ENCODE data around the gene FXN.
"Not testable (repeated sequence)": the region's sequence is repeated elsewhere in the genome, so short reads cannot be mapped to it uniquely, and the experiment has no call there.

Gene FXN

GRCh38 chr9:69104830-69105527, 69.4 kb downstream of the FXN start:
- DNase-seq (ENCODE audit: low spot score): no peak

GRCh38 chr9:69107771-69108170, 72.2 kb downstream of the FXN start:
- DNase-seq (ENCODE audit: low spot score): no peak

- DNase-seq (ENCODE audit: low spot score): not testable (repeated sequence)
These were observed 73.2 kb downstream of the FXN start for GRCh38 chr9:69108706-69109105.

GRCh38 chr9:69109152-69109551, 73.6 kb downstream of the FXN start:
- no peak for DNase-seq (ENCODE audit: low spot score)

GRCh38 chr9:69112646-69113045, 77.1 kb downstream of the FXN start:
- not testable (repeated sequence) for DNase-seq (ENCODE audit: low spot score)

- no peak for DNase-seq (ENCODE audit: low spot score)
These were observed 80.1 kb downstream of the FXN start for GRCh38 chr9:69115621-69116020.

DNA sequence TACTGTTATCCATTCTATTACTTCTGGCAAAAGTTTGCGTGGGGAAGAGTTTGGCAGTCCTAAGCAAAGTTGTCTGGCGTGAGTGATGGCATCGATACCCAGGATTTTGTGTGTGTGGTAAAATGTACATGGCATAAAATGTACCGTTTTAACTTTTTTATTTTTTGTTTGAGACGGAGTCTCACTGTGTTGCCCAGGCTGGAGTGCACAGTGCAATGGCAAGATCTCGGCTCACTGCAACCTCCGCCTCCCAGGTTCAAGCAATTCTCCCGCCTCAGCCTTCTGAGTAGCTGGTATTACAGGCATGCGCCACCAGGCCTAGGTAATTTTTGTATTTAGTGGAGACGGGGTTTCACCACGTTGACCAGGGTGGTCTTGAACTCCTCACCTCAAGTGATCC, 83.1 kb downstream of the FXN start:
- DNase-seq (ENCODE audit: low spot score): no peak

- DNase-seq (ENCODE audit: low spot score): no peak
These were observed 85.0 kb downstream of the FXN start for GRCh38 chr9:69120380-69121154.

DNA sequence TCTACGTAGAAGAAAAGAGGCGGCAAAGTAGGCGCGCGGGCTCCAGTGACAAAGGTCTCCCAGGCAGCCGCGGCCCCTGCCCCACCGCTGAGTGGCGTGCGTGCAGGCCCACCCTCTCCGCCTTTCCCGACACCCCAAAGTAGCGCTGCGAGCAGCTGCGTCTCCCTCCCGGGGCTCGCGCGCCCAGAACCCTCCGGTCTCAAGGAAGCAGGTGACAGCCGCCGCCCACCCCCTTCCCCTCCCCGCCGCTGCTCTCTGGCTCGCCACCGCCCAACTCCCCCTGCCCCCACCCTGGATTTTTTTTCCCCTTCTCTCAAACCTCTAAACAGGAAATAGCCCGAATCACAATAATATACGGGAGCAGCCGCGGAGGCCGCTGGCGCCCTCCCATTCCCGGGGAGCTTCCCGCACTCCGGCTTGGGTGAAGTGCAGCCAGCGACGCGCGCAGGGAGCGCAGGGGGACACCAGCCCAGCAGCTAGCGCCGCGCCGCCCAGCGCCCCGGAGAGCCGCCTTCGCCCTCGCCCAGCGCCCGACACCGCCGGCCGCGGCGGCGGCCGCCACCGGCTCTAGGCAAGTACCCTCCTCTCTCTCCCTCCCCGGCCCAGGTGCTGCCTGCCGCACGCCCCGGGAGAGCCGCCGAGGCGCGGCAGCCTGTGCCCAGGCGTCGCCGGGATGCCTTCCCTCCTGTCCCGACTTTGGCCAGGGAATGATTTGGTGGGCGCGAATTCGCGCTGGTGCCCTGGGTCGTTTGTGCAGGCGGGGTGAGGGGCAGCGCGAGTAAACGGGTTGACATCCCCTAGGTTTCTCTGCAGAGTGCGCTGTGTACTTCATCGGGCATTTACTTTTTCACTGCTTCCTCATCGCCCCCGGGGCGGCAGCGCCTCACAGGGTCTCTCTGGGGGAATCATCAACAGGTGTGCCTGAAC, 85.9 kb downstream of the FXN start:
- no peak for DNase-seq (ENCODE audit: low spot score)

DNA sequence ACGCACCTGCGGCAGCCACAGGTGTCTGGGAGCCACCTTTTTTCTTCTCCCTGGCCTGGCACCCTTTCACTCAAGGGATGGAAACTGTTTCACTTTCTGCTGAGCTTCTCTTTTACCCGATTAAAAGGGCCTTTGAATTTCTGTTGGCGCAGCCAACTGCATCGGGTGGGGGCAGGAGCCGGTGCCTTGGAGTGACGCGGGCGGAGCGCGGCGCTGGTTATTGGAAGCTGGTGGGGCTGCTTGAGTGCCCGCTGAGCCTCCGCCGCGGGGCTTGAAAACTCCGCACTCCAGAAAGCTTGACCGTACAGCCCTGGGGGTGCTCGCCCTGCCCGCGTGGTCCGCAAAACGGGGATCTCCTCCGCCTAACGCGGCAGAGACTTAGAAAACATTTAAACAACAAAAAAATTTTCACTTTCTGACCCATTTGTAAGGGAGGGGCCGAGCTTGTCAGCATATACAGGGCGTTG, 86.6 kb downstream of the FXN start:
- peak; percentile 17 for DNase-seq (ENCODE audit: low spot score)

DNA sequence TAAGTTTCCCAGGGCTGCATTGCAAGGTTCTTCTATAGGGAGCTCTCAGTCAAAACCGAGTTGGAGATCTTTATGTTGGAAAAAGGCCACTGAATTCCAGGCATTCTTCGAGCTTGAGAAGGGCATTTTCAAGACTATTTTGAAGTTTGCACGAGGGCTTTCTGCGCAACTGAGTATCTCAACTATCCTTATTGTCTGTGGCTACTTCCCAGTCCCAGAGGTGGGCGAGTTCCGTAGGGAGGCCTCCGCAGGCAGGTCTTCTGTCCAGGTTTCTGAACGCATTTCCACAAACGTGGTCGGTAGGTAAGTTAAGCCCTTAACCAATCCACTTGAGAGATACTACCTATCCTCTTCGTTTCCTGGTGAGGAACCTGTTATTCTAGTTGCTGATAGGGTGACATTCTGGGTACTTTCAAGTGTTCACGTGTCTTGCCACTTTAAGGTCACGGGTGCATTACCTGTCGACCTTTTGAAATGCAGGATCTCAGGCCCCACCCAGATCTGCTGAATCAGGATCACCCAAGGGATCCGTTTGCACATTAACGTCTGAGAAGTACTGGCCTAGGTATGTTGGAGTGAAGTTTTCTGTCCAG, 87.1 kb downstream of the FXN start:
- no peak for DNase-seq (ENCODE audit: low spot score)

DNA sequence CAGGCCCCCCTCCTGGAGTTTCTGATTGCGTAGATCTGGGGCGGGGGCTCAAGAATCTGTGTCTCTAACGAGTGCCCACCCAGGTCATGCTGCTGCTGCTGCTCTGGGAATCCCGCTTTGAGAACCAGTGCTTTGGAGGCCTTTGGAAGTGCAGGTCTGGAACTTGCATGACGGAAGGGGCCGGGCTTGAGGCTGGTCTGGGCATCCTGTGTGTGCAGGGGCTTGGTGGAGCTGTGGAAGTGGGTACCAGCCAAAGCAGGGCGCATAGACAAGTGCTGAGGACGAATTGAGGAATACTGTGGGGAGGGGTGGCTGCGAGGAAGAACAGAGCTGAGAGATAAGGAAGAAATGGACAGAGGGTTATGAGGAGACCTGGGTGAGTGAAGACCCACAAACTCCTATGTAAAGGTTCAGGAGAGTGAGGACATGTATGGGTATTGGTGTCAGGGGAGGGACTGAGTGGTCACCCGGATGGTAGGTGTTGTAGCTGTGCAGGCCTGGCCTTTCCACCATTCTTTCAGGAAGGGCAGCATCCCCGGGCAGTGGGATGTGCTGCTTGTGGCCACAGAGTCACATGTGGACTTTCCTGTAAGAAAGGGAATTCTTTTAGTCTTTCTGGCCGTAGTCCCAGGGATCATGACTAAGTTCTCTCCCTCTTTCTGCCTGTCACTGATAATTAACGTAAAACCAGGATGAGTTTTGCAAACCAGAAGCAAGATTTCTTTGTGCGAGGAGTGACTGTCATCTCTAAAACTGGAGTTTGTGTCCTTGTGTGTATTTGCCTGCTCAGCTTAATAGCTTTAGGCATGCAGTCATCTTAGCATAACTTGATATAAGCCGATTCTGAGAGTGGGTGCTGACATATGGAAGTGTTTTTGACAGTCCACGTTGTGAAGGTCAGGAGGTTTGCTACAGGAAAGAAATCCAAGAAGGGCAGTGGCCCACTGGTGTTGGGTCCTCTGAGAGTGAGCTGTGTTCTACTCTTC, 95.2 kb downstream of the FXN start:
- no peak for DNase-seq (ENCODE audit: low spot score)

DNA sequence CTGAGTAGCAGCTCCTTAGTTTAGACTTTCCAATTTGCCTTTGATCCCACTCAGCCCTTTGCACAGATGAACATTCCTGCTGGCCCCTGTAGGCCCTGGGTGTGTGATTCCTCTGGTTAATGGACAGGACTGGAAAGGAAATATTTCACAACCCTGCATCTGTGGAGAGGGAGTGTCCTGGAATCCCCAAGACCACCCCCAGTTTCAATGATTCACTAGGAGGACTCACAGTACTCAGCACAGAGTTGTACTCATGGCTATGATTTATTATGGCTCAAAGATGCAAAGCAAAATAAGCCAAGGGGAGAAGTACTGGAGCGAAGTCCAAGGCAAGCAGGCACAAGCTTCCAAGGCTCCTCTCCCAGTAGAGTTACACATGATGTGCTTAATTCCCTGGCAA, 96.1 kb downstream of the FXN start:
- no peak for DNase-seq (ENCODE audit: low spot score)

GRCh38 chr9:69132361-69132760, 96.8 kb downstream of the FXN start:
- DNase-seq (ENCODE audit: low spot score): no peak

GRCh38 chr9:69134412-69134811, 98.9 kb downstream of the FXN start:
- no peak for DNase-seq (ENCODE audit: low spot score)

DNA sequence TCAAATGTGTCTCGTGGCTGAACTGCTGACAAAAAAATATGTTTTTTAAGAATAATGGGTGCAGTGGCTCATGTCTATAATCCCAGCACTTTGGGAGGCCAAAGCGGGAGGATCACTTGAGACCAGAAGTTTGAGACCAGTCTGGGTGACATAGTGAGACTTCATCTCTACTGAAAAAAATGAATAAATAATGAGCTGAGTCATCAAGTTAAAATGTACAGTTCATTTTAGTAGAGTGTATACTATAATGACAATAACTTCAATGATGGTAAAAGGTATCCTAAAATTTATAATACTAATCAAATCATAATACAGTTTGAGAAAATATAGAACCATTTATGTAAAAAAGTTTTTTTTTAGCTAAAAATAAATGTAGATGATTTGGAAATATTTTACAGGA, 100.6 kb downstream of the FXN start:
- no peak for DNase-seq (ENCODE audit: low spot score)

- no peak for DNase-seq (ENCODE audit: low spot score)
These were observed 101.2 kb downstream of the FXN start for GRCh38 chr9:69136779-69137178.

- no peak for DNase-seq (ENCODE audit: low spot score)
These were observed 101.8 kb downstream of the FXN start for GRCh38 chr9:69137311-69137710.

DNA sequence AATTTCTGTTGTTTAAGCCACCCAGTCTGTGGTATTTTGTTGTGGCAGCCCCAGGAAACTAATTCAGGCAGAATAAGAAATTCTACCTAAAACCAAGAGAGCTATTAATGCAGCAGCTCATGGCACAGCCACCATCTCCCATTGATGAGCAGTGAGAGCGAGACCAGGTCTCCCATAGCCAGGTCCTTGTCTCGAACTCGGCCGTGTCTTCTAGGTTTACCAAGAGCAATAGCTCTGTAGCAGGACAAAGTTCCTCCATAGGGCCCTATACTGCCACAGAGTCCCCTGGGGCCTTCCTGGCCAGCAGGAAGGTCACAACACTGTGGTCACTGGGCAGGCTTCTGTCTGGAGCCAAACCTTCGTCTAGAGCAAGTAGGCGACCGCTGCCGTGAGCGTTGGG, 104.0 kb downstream of the FXN start:
- DNase-seq (ENCODE audit: low spot score): no peak

- no peak for DNase-seq (ENCODE audit: low spot score)
These were observed 104.7 kb downstream of the FXN start for GRCh38 chr9:69140123-69140735.

All from CD4-positive, alpha-beta T cell treated with Interleukin-15 for 4 hours (primary cell).